ENCODE data around the gene STAP2.
"Not testable (repeated sequence)": the region's sequence is repeated elsewhere in the genome, so short reads cannot be mapped to it uniquely, and the experiment has no call there.

The STAP2 gene

GRCh38 chr19:4357921-4358326 lies 19.3 kb upstream of the STAP2 start:
- no peak for DNase-seq (ENCODE audit: low read depth in 2 of 2, low spot score in 1 of 2)

GRCh38 chr19:4357095-4357797 lies 18.6 kb upstream of the STAP2 start:
- no peak for DNase-seq (ENCODE audit: low read depth in 2 of 2, low spot score in 1 of 2)

GRCh38 chr19:4354897-4355296 lies 16.3 kb upstream of the STAP2 start:
- DNase-seq (ENCODE audit: low read depth in 2 of 2, low spot score in 1 of 2), result no peak

- DNase-seq (ENCODE audit: low read depth in 2 of 2, low spot score in 1 of 2), result no peak
Observed at GRCh38 chr19:4354282-4354681, 15.7 kb upstream of the STAP2 start.

GRCh38 chr19:4352701-4353121 lies 14.1 kb upstream of the STAP2 start:
- DNase-seq (ENCODE audit: low read depth in 2 of 2, low spot score in 1 of 2), result peak in 1 of 2 donors; percentile 22

- no peak for DNase-seq (ENCODE audit: low read depth in 2 of 2, low spot score in 1 of 2)
Observed at GRCh38 chr19:4350726-4351125, 12.1 kb upstream of the STAP2 start.

- DNase-seq (ENCODE audit: low read depth in 2 of 2, low spot score in 1 of 2), result no peak
Observed at GRCh38 chr19:4350111-4350510, 11.5 kb upstream of the STAP2 start.

- not testable (repeated sequence) for DNase-seq (ENCODE audit: low read depth in 2 of 2, low spot score in 1 of 2)
Observed at GRCh38 chr19:4349225-4349624, 10.6 kb upstream of the STAP2 start.

GRCh38 chr19:4347521-4347920 lies 8.9 kb upstream of the STAP2 start:
- no peak for DNase-seq (ENCODE audit: low read depth in 2 of 2, low spot score in 1 of 2)

GRCh38 chr19:4346020-4346383 lies 7.4 kb upstream of the STAP2 start:
- DNase-seq (ENCODE audit: low read depth in 2 of 2, low spot score in 1 of 2), result no peak

GRCh38 chr19:4345342-4346019 lies 6.9 kb upstream of the STAP2 start:
- no peak for DNase-seq (ENCODE audit: low read depth in 2 of 2, low spot score in 1 of 2)

- peak; percentile 81 to 84 for DNase-seq (ENCODE audit: low read depth in 2 of 2, low spot score in 1 of 2)
Observed at GRCh38 chr19:4343370-4344307, 5.0 kb upstream of the STAP2 start, which contains the start of gene MPND. Gene MPND, plus strand, starts transcription at chr19:4343562. Its CDS starts 32 bp downstream, at chr19:4343594.

GRCh38 chr19:4342615-4343369 lies 4.2 kb upstream of the STAP2 start:
- DNase-seq (ENCODE audit: low read depth in 2 of 2, low spot score in 1 of 2), result peak; percentile 68 to 77

GRCh38 chr19:4342314-4342614 lies 3.6 kb upstream of the STAP2 start:
- DNase-seq (ENCODE audit: low read depth in 2 of 2, low spot score in 1 of 2), result no peak

- no peak for DNase-seq (ENCODE audit: low read depth in 2 of 2, low spot score in 1 of 2)
Observed at GRCh38 chr19:4337906-4338440, 654 bp downstream of the STAP2 start.

GRCh38 chr19:4334929-4335570 lies 3.6 kb downstream of the STAP2 start:
- no peak for DNase-seq (ENCODE audit: low read depth in 2 of 2, low spot score in 1 of 2)

GRCh38 chr19:4329858-4330257 lies 8.8 kb downstream of the STAP2 start:
- DNase-seq (ENCODE audit: low read depth in 2 of 2, low spot score in 1 of 2), result no peak

- DNase-seq (ENCODE audit: low read depth in 2 of 2, low spot score in 1 of 2), result peak in 1 of 2 donors; percentile 32
Observed at GRCh38 chr19:4328991-4329681, 9.5 kb downstream of the STAP2 start.

GRCh38 chr19:4328243-4328990 lies 10.2 kb downstream of the STAP2 start:
- DNase-seq (ENCODE audit: low read depth in 2 of 2, low spot score in 1 of 2), result peak; percentile 94 to 97

Data from stimulated activated CD8-positive, alpha-beta memory T cell treated with anti-CD3 and anti-CD28 coated beads, Interleukin-4, amount 100 ng/mL, for 4 hours (primary cell).